Measurements from ENCODE around the gene CLK1.

- TF ChIP-seq CTCF (IDR thresholded peaks at IDR 0.05), result no peak
- TF ChIP-seq POLR2A (IDR thresholded peaks at IDR 0.05), result no peak
Measured at GRCh38 chr2:200828104-200828503, 36.4 kb downstream of the CLK1 start.
